NB4 (cell line): Measurements from ENCODE around the gene NTSR1.

Source experiments
- DNase-seq: peaks from one replicate; pipeline ENCODE4 v3.0.0; 2010; ENCODE audit warnings: low read depth
- H3K4me3 ChIP-seq: one replicate; pipeline ENCODE4 v1.5.1; 2011; ENCODE audit warnings: mild to moderate bottlenecking, low read depth, low read length, moderate library complexity
- MYC ChIP-seq: IDR thresholded peaks from 2 replicates; pipeline ENCODE4 v1.6.1; 2011; ENCODE audit warnings: low read depth, low read length
- POLR2A ChIP-seq: IDR thresholded peaks from 2 replicates; pipeline ENCODE4 v1.6.1; 2011; ENCODE audit warnings: mild to moderate bottlenecking; ENCODE audit not compliant: insufficient read length; ENCODE audit errors: extremely low read depth
- TF ChIP-seq, protein P1 (sequence below): IDR thresholded peaks from one replicate; pipeline ENCODE4 v1.5.1; 2012; ENCODE audit warnings: low read depth, low read length
- TF ChIP-seq, protein P2 (sequence below): IDR thresholded peaks from 2 replicates; pipeline ENCODE4 v1.6.1; 2011; ENCODE audit warnings: low read depth, low read length

NTSR1 gene

GRCh38 chr20:62776035-62776691 lies 67.5 kb downstream of the NTSR1 start:
- no peak for DNase-seq
- no peak for TF ChIP-seq POLR2A
- TF ChIP-seq, protein P1, sequence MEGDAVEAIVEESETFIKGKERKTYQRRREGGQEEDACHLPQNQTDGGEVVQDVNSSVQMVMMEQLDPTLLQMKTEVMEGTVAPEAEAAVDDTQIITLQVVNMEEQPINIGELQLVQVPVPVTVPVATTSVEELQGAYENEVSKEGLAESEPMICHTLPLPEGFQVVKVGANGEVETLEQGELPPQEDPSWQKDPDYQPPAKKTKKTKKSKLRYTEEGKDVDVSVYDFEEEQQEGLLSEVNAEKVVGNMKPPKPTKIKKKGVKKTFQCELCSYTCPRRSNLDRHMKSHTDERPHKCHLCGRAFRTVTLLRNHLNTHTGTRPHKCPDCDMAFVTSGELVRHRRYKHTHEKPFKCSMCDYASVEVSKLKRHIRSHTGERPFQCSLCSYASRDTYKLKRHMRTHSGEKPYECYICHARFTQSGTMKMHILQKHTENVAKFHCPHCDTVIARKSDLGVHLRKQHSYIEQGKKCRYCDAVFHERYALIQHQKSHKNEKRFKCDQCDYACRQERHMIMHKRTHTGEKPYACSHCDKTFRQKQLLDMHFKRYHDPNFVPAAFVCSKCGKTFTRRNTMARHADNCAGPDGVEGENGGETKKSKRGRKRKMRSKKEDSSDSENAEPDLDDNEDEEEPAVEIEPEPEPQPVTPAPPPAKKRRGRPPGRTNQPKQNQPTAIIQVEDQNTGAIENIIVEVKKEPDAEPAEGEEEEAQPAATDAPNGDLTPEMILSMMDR, result no peak
- TF ChIP-seq, protein P2, sequence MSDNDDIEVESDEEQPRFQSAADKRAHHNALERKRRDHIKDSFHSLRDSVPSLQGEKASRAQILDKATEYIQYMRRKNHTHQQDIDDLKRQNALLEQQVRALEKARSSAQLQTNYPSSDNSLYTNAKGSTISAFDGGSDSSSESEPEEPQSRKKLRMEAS, result no peak
- TF ChIP-seq MYC, result no peak
- no peak overlapping the region for H3K4me3 ChIP-seq

DNA sequence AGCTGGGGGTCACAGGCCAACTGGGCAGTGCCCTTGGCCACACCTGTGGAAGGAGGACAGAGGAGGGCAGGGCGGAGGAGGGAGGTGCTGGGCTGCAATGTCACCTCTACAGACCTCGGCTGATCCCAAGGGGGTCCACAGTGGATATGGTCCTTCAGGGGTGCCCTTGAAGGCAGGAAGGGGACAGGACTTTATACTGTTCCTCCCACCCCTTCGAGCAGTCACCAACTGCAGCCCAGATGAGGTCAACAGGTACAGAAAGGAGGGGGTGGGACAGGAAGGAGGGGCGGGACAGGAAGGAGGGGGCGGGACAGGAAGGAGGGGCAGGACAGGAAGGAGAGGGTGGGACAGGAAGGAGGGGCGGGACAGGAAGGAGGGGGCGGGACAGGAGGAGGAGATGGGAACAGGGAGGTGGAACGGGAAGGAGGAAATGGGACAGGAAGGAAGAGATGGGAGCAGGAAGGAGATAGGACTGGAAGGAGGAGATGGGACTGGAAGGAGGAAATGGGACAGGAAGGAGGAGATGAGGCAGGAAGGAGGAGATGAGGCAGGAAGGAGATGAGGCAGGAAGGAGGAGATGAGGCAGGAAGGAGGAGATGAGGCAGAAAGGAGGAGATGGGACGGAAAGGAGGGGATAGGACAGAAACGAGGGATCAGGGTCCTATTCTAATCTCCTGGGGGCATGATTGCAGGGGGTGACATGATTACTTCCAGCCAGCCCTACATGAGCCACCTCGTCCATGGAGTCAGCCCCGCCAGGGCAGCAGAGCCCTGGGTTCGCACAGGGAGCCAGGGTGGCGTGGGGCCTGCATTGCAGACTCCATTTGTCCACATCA lies 68.3 kb downstream of the NTSR1 start:
- TF ChIP-seq, protein P2, result no peak
- TF ChIP-seq POLR2A (peak; percentile 18), MYC (no peak)
- peak; percentile 59 for DNase-seq
- no peak overlapping the region for H3K4me3 ChIP-seq

- DNase-seq, result no peak
- TF ChIP-seq POLR2A (no peak), MYC (no peak)
- TF ChIP-seq, protein P1, result no peak
- TF ChIP-seq, protein P2, result no peak
- no peak overlapping the region for H3K4me3 ChIP-seq
Observed at GRCh38 chr20:62777528-62777830, 68.8 kb downstream of the NTSR1 start.

DNA sequence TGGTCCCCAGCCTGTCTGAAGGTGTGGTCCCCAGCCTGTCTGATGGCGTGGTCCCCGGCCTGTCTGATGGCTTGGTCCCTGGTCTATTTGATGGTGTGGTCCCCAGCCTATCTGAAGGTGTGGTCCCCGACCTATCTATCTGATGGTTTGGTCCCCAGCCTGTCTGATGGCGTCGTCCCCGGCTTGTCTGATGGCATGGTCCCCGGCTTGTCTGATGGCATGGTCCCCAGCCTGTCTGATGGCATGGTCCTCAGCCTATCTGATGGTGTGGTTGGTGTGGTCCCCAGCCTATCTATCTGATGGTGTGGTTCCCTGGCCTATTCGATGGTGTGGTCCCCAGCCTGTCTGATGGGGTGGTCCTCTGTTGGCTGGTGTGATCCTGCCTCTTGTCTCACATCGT lies 69.4 kb downstream of the NTSR1 start:
- no peak for DNase-seq
- no peak for TF ChIP-seq MYC
- TF ChIP-seq, protein P2, result no peak
- no peak overlapping the region for H3K4me3 ChIP-seq

DNA sequence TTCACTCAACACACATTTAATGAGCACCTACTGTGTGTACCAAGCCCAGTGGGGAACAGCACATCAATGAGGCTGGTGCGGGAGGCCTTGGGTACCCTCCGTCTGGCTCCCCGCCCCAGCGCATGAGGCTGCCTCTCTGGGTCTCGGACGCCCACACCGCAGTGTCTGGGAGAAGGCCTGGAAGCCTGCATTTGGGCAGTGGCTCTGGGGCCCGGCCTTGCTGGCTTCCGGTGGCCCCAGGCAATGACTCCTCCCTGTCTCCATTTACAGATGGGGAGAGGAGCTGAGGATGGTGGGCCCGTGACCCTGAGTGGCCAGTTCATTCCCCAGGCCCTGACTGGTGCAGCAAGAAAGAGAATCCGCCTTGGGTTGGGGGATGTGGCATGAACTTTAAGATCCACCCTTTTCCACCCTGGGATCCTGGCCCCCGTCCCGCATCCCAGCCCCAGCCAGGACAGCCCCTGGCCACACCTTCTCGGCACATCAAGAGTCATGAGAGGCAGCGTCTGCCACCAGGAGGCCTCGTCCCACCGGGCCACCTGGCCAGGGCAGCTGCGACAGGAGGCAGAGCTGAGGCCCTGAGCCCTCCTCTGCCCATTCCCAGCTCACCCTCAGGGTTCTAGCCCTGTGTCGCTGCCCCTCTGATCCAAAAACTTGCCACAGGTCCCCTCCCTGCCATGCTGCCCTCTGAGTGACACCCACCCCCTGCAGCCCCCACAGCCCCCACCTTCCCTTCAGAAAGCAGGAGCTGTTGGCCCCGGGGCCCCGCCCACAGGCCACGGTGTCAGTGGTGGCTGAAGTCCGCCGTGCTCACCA lies 70.2 kb downstream of the NTSR1 start:
- TF ChIP-seq, protein P1, result no peak
- DNase-seq, result no peak
- no peak overlapping the region for H3K4me3 ChIP-seq

DNA sequence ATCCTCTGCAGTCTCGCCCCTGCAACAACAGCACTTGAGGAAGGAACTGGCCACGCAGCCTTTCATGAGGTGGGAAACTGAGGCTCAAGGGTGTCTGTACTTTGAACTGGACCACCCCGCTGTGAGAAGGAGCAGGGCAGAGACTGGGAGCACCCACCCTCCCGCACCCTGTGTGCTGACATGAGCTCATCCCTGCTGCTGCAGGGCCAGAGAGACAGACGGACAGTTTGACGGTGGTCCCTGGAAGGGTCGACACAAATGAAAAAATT lies 70.7 kb downstream of the NTSR1 start:
- TF ChIP-seq, protein P1, result no peak
- no peak overlapping the region for H3K4me3 ChIP-seq
- DNase-seq, result no peak
